CD4-positive, alpha-beta T cell treated with Interleukin-10 for 1 hour (primary cell): ENCODE measurements around the gene BOLA2B.
"Not testable (repeated sequence)": the region's sequence is repeated elsewhere in the genome, so short reads cannot be mapped to it uniquely, and the experiment has no call there.

Source experiments
- DNase-seq: peaks from one replicate; pipeline ENCODE4 v3.0.0-alpha.2; 2020

BOLA2B gene

DNA sequence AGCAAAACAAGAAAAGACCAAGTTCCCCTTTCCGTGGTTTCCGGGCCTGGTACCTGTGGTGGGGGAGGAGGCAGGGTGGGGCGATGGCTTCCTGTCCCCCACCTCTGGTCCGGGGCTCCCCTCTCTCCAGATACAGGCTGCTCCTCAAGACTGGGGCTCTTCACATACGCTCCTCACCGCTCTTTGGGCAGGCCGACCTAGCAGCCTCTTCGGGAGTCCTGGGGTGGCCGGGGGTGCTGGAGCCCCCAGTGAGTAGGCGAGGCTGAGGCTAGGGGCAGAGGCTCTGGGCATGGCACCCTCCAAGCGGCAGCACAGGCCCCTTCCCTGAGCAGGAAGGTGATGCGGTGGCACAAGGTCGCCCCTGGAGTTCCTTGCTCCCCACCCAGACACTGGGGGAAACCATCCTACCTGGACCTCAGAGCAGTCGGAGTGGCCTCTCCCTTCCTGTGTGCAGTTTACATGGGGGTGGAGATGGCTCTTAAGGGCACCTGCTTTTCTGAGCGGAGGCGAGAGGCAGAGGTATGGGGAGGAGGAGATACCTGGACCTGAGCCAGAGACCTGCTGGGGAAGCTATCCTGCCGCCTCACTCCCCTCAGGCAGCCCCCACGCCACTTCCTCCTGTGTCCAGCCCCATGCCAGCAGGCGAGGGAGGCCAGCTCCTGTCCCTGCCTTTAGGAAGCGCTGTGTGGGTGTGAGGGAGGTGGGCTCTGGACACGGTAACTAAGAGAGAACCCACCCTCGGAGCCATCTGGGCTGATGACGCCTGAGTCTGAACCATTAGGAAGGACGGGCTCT is 9.2 kb downstream of the BOLA2B start:
- DNase-seq = peak; percentile 87

DNA sequence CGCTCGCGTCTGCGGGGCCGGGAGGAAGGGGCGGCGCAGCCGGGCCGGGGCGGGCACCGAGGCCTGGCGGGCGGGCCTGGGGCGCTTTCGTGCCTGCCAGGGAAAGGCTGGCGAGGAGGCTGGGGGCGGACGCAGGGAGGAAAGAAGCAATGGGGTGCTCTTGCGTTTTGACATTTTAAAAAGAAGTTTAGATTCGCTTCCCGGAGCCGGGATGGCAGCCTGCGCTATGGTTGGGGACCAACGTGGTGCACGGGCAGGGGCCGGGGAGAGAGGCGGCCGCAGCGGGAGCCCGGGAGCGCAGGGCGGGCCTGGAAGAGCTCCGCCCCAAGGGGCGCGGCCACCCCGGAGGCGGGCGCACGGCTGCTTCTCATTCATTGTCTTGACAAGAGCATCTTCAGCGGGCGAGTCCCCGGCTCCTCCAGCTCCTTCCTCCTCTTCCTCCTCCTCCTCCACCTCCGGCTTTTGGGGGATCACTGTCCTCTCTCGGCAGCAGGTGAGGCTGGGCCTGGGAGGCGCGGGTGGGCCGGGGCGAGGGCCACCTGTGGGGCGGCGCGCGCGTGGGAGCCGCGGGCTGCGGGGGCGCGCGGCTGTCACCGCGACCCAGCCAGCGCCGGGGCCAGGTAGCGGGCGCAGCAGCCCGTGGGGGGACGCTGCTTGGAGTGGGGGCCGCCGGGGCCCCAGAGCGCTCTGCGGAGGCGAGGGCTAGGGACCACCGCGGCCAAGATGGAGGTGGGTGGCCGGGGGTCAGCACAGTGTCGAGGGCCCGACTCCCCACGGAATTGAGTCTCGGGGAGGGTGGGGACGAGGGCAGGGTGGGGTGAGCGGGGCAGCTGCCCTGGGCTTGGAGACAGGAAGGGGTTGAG is 10.0 kb downstream of the BOLA2B start, which contains the start of gene CORO1A:
Gene CORO1A, plus strand, starts transcription at position 370 of the 863 bp plus-strand sequence. CDS start 1,608 bp downstream, outside the sequence.
- DNase-seq = peak; percentile 81

DNA sequence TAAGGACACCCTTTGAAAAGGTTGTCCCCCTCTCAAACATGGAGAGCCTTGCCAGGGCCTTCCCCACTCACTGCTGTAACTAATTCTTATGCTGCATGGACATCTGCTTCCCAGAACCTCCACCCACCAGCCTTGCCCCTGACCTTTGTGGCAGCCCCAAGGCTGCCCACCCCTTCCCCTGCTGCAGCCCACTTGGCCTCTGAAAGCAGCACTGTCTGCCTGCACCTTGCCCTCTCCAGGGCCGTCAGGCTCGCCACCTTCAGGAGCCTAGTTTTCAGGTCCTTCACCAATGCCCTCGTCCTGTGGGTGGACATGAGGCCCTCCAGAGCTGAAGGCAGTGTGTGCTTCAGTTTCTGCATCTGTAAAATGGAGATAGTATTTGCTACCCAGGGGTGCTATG is 12.7 kb downstream of the BOLA2B start:
- DNase-seq = no peak

DNA sequence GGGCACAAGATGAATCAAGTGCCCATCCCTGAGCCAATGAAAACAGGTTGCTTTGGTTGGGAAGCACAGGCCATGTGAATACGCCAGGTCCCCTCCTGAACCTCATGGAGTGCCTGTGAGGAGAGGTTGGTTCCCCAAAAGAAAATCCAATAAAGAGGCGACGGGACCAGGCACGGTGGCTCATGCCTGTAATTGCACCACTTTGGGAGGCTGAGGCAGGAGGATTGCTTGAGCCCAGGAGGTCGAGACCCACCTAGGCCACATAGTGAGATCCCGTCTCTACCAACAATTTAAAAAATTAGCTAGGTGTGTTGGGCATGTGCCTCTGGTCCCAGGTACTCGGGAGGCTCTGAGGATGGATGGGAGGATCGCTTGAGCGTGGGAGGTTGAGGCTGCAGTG is 13.5 kb downstream of the BOLA2B start:
- DNase-seq = no peak

DNA sequence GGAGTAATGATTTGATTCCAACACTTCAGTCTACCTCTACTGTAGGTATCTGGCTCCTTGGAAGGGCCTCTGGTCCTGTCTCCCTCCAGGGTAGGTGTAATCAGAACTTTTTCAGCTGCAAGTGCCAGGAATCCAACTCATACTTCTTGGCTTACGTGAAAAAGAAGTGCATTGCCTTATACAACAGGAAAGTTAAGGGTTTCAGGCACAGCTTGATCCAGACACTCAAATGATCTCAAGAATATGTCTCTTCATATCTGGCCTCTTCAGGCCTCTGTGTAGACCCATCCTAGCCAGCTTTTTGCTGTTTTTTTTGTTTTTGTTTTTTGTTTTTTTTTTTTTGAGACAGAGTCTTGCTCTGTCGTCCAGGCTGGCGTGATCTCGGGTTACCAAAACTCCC is 14.3 kb downstream of the BOLA2B start:
- DNase-seq = no peak

DNA sequence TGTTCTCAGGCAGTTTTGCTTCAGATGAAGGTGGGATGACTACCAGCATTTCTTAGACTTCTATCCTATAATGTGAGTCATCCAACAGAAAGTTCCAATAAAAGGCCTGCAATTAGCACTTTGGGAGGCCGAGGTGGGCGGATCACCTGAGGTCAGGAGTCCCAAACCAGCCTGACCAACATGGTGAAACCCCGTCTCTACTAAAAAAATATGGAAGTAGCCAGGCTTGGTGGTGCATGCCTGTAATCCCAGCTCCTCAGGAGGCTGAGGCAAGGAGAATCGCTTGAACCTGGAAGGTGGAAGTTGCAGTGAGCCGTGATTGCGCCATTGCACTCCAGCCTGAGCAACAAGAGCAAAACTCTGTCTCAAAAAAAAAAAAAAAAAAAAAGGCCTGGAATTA is 16.6 kb downstream of the BOLA2B start:
- not testable (repeated sequence) for DNase-seq

DNA sequence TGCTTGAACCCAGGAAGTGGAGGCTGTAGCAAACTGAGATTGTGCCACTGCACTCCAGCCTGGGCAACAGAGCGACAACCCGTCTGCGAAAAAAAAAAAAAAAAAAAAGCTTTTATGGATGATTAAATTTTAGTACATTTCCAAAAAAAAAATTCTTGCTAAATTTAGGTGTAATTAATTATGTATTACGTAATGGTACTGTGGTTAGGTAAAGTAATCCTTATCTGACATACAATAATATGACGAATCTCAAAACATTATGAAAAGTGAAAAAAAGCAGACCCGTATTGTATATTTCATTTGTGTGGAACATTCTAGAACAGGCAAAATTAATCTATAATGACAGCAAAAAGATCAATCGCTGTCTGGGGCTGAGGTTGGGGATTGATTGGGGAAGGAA is 20.4 kb downstream of the BOLA2B start:
- DNase-seq = no peak

DNA sequence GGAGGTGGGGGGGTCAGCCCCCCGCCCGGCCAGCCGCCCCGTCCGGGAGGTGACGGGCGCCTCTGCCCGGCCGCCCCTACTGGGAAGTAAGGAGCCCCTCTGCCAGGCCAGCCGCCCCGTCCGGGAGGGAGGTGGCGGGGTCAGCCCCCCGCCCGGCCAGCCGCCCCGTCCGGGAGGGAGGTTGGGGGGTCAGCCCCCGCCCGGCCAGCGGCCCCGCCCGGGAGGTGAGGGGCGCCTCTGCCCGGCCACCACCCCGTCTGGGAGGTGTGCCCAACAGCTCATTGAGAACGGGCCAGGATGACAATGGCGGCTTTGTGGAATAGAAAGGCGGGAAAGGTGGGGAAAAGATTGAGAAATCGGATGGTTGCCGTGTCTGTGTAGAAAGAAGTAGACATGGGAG is 23.3 kb downstream of the BOLA2B start:
- not testable (repeated sequence) for DNase-seq

DNA sequence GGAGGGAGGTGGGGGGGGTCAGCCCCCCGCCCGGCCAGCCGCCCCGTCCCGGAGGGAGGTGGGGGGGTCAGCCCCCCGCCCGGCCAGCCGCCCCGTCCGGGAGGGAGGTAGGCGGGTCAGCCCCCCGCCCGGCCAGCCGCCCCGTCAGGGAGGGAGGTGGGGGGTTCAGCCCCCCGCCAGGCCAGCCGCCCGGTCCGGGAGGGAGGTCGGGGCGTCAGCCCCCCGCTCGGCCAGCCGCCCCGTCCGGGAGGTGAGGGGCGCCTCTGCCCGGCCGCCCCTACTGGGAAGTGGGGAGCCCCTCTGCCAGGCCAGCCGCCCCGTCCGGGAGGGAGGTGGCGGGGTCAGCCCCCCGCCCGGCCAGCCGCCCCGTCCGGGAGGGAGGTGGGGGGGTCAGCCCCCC is 24.1 kb downstream of the BOLA2B start:
- not testable (repeated sequence) for DNase-seq

DNA sequence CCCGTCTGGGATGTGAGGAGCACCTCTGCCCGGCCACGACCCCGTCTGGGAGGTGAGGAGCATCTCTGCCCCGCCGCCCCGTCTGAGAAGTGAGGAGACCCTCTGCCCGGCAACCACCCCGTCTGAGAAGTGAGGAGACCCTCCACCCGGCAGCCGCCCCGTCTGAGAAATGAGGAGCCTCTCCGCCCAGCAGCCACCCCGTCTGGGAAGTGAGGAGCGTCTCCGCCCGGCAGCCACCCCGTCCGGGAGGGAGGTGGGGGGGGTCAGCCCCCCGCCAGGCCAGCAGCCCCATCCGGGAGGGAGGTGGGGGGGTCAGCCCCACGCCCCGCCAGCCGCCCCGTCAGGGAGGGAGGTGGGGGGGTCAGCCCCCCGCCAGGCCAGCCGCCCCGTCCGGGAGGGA is 24.7 kb downstream of the BOLA2B start:
- not testable (repeated sequence) for DNase-seq

DNA sequence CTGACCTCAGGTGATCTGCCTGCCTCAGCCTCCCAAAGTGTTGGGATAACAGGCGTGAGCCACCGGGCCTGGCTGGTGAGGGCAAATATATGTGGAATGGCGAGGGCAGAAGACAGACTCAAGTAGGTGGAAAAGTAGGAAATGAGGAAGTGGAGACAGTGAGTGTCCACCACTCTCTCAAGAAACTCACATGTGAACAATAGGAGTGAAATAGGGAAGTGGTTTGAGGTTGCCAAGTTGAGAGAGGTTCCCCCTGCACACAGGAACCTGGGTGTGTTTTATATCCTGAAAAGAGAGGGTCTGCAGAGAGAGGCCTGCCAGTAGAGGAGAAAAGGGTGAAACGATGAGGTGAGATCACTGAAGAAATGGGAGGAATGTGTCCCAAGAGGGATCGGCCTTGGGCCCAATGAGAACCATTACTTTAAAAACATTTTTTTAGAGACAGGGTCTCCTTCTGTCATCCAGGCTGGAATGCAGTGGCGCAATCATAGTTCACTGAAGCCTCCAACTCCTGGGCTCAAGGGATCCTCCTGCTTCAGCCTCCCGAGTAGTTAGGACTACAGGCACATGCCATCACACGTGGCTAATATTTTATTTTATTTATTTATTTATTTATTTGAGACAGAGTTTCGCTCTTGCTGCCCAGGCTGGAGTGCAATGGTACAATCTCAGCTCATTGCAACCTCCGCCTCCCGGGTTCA is 27.1 kb downstream of the BOLA2B start:
- peak; percentile 38 for DNase-seq

DNA sequence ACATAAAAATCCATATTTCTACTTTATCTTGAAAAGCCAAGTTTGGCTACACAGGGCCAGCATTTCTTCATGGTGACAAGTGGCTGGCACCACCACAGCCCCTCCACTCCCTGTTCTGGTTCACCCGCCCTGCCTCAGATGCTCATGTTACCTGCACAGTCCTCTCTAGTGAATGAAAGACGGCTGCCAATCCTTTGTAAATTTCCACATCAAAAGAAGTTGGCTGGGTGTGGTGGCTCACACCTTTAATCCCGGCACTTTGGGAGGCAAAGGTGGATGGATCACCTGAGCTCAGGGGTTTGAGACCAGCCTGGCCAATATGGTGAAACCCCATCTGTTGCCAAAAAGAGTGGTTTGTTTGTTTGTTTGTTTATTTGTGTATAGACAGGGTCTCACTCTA is 29.9 kb downstream of the BOLA2B start:
- no peak for DNase-seq

DNA sequence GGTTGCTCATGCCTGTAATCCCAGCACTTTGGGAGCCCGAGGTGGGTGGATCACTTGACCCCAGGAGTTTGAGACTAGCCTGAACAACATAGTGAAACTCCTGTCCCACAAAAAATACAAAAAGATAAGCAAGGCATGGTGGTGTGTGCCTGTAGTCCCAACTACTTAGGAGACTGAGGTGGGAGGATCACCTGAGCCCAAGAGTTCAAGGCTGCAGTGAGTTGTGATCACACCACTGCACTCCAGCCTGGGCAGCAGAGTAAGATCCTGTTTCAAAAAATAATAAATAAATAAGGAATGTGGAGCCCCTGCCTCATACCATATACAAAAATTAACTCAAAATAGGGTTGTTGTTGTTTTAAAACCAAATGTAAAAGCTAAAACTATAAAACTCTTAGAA is 36.3 kb downstream of the BOLA2B start:
- no peak for DNase-seq

DNA sequence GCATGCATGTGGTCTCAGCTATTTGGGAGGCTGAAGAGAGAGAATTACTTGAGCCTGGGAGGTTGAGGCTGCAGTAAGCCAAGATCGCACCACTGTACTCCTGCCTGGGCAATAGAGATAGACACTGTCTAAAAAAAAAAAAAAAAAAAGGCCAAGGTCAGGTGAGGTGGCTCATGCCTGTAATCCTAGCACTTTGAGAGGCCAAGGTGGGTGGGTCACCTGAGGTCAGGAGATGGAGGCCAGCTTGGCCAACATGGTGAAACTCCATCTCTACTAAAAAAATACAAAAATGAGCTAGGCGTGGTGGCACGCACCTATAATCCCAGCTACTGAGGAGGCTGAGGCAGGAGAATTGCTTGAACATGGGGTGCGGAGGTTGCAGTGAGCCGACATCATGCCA is 38.3 kb downstream of the BOLA2B start:
- DNase-seq = no peak

DNA sequence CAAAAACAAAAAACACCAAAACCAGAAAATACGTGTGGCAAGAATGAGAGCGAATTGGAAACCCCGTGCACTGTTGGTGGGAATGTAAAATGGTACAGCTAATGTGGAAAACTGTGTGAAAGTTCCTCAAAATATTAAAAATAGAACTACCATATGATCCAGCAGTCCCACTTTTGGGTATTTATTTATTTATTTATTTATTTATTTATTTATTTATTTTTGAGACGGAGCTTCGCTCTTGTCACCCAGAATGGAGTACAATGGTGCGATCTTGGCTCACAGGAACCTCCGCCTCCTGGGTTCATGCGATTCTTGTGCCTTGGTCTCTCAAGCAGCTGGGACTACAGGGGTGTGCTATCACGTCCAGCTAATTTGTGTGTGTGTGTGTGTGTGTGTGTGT is 40.9 kb downstream of the BOLA2B start:
- no peak for DNase-seq

DNA sequence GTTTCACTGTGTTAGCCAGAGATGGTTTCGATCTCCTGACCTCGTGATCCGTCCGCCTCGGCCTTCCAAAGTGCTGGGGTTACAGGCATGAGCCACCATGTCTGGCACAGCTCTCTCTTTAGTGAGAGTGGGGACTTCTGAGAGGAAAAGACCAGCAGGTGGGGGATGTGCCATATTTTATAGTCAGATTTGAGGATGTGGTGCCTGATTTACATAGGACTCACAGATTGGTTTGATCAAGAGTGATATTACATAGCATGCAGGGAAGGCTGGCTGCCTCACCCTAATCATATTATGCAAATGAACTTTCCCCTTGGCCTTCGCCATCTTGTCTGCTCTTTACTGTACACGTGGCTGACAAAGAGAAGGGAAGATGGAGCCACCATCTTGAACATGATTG is 42.4 kb downstream of the BOLA2B start:
- DNase-seq = no peak

DNA sequence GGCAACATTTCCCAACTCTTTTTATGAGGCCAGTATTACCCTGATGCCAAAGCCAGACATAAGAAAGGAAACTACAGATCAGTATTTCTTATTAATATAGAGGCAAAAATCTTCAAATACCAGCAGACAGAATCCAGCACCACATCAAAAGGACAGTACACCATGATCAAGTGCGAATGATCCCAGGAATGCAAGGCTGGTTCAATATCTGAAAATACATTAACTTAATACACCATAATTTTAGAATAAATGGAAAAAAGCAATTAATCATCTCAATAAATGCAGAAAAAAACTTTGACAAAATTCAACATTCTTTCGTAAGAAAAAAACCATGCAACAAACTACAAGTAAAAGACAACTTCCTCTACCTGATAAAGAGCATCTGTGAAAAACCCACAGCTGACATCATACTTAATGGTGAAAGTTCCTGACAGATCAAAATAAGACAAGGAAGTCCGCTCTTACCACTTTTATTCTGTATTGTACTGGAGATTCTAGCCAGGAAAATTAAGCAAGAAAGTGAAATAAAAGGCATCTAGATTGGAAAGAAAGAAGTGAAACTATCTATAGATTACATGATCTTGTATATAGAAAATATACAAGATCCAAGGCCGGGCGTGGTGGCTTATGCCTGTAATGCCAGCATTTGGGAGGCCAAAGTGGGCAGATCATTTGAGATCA is 44.1 kb downstream of the BOLA2B start:
- no peak for DNase-seq

DNA sequence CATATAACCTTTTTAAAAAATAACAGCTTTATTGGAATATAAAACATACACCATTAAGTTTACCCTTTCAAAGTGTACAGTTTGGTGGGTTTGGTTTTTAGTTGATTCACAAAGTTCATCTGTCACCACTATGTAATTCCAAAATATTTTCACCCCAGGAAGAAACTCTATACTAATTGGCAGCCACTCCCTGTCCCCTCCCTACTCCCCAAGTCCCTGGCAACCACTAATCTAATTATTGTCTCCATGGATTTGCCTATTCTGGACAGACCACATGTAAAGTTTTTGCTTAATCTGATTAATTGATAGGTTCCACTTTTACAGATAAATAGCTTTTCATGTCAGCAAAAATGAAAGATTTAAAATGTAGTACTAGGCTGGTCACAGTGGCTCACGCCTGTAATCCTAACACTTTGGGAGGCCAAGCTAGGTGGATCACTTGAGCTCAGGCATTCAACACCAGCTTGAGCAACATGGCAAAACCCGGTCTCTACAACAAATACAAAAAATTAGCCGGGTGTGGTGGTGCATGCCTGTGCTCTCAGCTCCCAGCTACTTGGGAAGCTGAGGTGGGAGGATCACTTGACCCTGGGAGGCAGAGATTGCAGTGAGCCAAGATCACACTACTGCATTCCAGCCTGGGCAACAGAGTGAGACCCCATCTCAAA is 45.5 kb downstream of the BOLA2B start:
- no peak for DNase-seq

DNA sequence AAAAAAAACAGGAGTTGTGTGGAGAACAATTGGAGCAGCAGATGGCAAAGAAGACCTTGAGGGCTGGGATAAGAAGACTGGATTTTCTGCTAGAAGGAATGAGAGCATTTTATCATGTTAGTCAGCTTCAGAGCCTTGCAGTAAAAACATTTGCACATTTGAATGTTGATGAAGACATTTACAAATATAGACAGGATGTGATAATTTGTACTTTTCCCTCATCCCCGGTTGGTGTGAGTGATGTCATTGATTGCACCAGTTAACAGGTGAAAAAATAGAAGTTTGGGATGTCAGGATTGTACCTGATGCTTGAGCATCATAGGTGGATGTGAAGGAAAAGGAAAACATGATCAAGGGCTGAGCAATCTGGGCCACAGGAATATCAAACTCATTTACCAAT is 47.8 kb downstream of the BOLA2B start:
- no peak for DNase-seq

DNA sequence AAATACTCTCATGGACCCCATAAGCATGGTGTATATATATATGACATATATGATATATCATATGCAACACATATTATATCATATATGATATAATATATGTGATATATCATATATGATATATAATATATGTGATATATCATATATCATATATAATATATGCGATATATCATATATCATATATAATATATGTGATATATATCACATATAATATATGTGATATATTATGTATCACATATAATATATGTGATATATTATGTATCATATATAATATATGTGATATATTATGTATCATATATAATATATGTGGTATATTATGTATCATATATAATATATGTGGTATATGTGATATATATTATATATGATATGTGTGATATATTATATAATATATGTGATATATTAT is 48.5 kb downstream of the BOLA2B start:
- no peak for DNase-seq

DNA sequence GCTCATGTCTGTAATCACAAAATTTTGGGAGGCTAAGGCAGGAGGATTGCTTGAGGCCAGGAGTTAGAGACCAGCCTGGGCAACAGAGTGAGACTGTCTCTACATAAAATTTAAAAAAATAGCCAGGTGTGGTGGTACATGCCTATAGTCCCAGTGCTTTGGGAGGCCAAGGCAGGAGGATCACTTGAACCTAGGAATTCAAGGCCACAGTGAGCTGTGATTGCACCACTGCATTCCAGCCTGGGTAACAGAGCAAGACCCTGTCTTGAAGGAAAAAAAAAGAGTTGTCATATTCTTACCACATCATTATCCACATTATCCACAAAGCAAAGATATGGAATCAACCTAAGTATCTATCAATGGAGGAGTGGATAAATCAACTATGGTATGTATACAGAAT is 49.4 kb downstream of the BOLA2B start:
- no peak for DNase-seq

DNA sequence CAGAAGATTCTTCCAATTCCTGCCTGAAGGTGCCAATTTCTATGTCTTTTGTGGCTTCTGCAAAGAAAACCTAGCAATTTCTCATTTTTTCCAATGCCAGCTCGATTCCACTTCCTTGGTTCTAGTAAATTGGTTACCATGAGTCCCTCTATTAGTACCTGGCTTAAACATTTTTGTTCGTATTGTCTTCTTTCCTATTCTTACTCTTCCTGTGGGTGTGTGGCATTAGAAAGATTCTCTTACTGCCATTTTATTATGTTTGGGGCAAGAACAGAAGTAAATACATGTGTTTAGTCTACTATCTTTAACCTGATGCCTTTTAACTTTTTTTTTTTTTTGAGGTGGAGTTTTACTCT is 50.1 kb downstream of the BOLA2B start:
- DNase-seq = no peak
